ENCODE data around the gene CMSS1.

DNA sequence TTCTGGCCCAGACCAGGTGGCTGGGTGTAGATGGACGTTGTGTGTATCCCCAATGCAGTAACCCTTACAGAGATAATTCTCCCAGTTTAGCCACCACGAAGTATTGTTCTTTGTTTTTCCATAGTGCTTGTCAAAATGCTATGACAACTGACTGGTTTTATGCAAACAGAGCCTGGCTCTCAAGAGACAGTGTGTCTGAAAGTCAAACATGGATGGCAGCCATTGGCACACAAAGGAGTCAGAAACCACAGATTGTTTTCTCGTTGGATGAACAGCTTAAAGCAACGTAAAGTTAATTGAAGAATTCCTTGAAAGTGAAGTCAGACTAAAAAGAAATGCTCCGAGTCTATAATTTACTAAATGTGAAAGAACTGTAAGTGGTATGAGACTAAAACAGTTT, 205.5 kb downstream of the CMSS1 start:
- no peak for TF ChIP-seq HOXA7 (CRISPR knock-in tag; IDR thresholded peaks at IDR 0.05; ENCODE audit: borderline replicate concordance)
- TF ChIP-seq GLI2 (tag by site-specific recombination; IDR thresholded peaks at IDR 0.05; ENCODE audit: borderline replicate concordance, low read depth) = no peak
- TF ChIP-seq ZNF404 (tag by site-specific recombination; IDR thresholded peaks at IDR 0.05) = no peak
- TF ChIP-seq, protein P1, sequence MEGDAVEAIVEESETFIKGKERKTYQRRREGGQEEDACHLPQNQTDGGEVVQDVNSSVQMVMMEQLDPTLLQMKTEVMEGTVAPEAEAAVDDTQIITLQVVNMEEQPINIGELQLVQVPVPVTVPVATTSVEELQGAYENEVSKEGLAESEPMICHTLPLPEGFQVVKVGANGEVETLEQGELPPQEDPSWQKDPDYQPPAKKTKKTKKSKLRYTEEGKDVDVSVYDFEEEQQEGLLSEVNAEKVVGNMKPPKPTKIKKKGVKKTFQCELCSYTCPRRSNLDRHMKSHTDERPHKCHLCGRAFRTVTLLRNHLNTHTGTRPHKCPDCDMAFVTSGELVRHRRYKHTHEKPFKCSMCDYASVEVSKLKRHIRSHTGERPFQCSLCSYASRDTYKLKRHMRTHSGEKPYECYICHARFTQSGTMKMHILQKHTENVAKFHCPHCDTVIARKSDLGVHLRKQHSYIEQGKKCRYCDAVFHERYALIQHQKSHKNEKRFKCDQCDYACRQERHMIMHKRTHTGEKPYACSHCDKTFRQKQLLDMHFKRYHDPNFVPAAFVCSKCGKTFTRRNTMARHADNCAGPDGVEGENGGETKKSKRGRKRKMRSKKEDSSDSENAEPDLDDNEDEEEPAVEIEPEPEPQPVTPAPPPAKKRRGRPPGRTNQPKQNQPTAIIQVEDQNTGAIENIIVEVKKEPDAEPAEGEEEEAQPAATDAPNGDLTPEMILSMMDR (tag by site-specific recombination; IDR thresholded peaks at IDR 0.05) = no peak
- TF ChIP-seq ZNF16 (tag by site-specific recombination; IDR thresholded peaks at IDR 0.05; ENCODE audit: low read depth) = no peak
- no peak for TF ChIP-seq ZNF677 (tag by site-specific recombination; IDR thresholded peaks at IDR 0.05)
